Fibroblast of lung (primary cell): Measurements from ENCODE around the gene ASZ1. TPM values are rescaled to one million over a fixed set of nuclear protein-coding genes. Genes with fewer than 3 reads are reported as not detected.

Experiments
- DNase-seq, 2 donors: peaks; one replicate each; pipeline versions ENCODE4 v3.0.0 to v3.0.0-alpha.2; 2010; ENCODE audit warnings: low read depth in 2 of 2
- H2AFZ ChIP-seq: 2 replicates; pipeline ENCODE4 v1.5.1; 2012; ENCODE audit warnings: low read length, control low read depth, inconsistent platforms
- H3K27ac ChIP-seq: 2 replicates; pipeline ENCODE4 v1.5.1; 2011; ENCODE audit warnings: low read length, control low read depth; ENCODE audit not compliant: insufficient read depth
- H3K27me3 ChIP-seq: 2 replicates; pipeline ENCODE4 v1.5.1; 2011; ENCODE audit warnings: mild to moderate bottlenecking, low read length; ENCODE audit not compliant: control insufficient read depth, insufficient read depth
- H3K36me3 ChIP-seq: 2 replicates; pipeline ENCODE4 v1.5.1; 2011; ENCODE audit warnings: low read length; ENCODE audit not compliant: control insufficient read depth, insufficient read depth
- H3K4me1 ChIP-seq: 2 replicates; pipeline ENCODE4 v1.5.1; 2011; ENCODE audit warnings: low read length; ENCODE audit not compliant: control insufficient read depth, insufficient read depth; ENCODE audit errors: extremely low read depth
- H3K4me2 ChIP-seq: 2 replicates; pipeline ENCODE4 v1.5.1; 2011; ENCODE audit warnings: low read length, control low read depth; ENCODE audit not compliant: insufficient read depth; ENCODE audit errors: extremely low read depth
- H3K4me3 ChIP-seq, 4 experiments: fragments of 200-600 bp in 1 of 4; sonication (generic) in 1 of 4; replicated peaks in 1 of 4; 2 replicates each; pipeline ENCODE4 v1.5.1; 2011 to 2016; ENCODE audit warnings: low read length in 4 of 4, low read depth in 3 of 4, mild to moderate bottlenecking in 3 of 4, control low read depth in 2 of 4, inconsistent platforms in 1 of 4, mixed read lengths in 1 of 4; ENCODE audit not compliant: insufficient read depth in 1 of 4; ENCODE audit errors: control extremely low read depth in 1 of 4
- H3K79me2 ChIP-seq: 2 replicates; pipeline ENCODE4 v1.5.1; 2012; ENCODE audit warnings: mild to moderate bottlenecking, low read length, inconsistent platforms; ENCODE audit not compliant: control insufficient read depth, insufficient read depth
- H3K9ac ChIP-seq: 2 replicates; pipeline ENCODE4 v1.5.1; 2011; ENCODE audit warnings: mild to moderate bottlenecking, low read length, control low read depth; ENCODE audit not compliant: insufficient read depth
- H3K9me3 ChIP-seq: 2 replicates; pipeline ENCODE4 v1.5.1; 2012; ENCODE audit warnings: low read depth, low read length; ENCODE audit not compliant: control insufficient read depth, insufficient read depth
- H4K20me1 ChIP-seq: 2 replicates; pipeline ENCODE4 v1.5.1; 2011; ENCODE audit warnings: low read length; ENCODE audit not compliant: control insufficient read depth, insufficient read depth; ENCODE audit errors: extremely low read depth
- EZH2 ChIP-seq: IDR thresholded peaks from 2 replicates; pipeline ENCODE4 v1.5.1; 2012; ENCODE audit warnings: low read length, control low read depth, mild to moderate bottlenecking; ENCODE audit errors: missing control alignments
- polyA plus RNA-seq, 2 donors: library from polyadenylated mRNA; depleted of rRNA in 1 of 2; stranded (reverse) in 1 of 2; unstranded in 1 of 2; fragments of >200 nt; gene quantifications; 2 replicates each; pipeline ENCODE4 v1.2.1, GENCODE V29; 2011 to 2012; ENCODE audit warnings: missing spikeins in 1 of 2
- total RNA-seq: library from RNA; depleted of rRNA; stranded (reverse); fragments of >200 nt; gene quantifications from 2 replicates; pipeline ENCODE4 v1.2.1, GENCODE V29; 2014
- TF ChIP-seq, protein P1 (sequence below), 2 donors: IDR thresholded peaks in 1 of 2; conservative IDR thresholded peaks in 1 of 2; 1 replicate in 1 of 2; 2 replicates in 1 of 2; pipeline ENCODE4 v1.5.1; 2011 to 2012; ENCODE audit warnings: low read length in 2 of 2, control low read depth in 1 of 2, inconsistent platforms in 1 of 2, low read depth in 1 of 2, mild to moderate bottlenecking in 1 of 2

The ASZ1 gene
- total and polyA plus RNA-seq, 2 donors (not counting 1 experiment from before 2014, with no cell fraction given) = 0.03 TPM; not detected in 1

- H3K9ac ChIP-seq = no peak overlapping the region
- H3K9me3 ChIP-seq = no peaks in the 10 kb centered on the region
- H3K4me1 ChIP-seq = no peaks in the 10 kb centered on the region
- TF ChIP-seq, protein P1, sequence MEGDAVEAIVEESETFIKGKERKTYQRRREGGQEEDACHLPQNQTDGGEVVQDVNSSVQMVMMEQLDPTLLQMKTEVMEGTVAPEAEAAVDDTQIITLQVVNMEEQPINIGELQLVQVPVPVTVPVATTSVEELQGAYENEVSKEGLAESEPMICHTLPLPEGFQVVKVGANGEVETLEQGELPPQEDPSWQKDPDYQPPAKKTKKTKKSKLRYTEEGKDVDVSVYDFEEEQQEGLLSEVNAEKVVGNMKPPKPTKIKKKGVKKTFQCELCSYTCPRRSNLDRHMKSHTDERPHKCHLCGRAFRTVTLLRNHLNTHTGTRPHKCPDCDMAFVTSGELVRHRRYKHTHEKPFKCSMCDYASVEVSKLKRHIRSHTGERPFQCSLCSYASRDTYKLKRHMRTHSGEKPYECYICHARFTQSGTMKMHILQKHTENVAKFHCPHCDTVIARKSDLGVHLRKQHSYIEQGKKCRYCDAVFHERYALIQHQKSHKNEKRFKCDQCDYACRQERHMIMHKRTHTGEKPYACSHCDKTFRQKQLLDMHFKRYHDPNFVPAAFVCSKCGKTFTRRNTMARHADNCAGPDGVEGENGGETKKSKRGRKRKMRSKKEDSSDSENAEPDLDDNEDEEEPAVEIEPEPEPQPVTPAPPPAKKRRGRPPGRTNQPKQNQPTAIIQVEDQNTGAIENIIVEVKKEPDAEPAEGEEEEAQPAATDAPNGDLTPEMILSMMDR (conservative IDR thresholded peaks at IDR 0.05 in 1 of 2, IDR thresholded peaks at IDR 0.05 in 1 of 2; ENCODE audit: low read depth in 1 of 2, low read length in 2 of 2) = no peak
- no peak overlapping the region for H2AFZ ChIP-seq
- H3K79me2 ChIP-seq = no peaks in the 10 kb centered on the region
- H3K36me3 ChIP-seq = no peaks in the 10 kb centered on the region
- no peak for DNase-seq
- no peaks in the 10 kb centered on the region for H3K27me3 ChIP-seq
- no peaks in the 10 kb centered on the region for H4K20me1 ChIP-seq
- H3K4me3 ChIP-seq = no peak overlapping the region
- H3K27ac ChIP-seq = no peak overlapping the region
- H3K4me2 ChIP-seq = no peak overlapping the region
Observed at GRCh38 chr7:117393781-117394180, 33.5 kb downstream of the ASZ1 start.

GRCh38 chr7:117389871-117390270 is 37.4 kb downstream of the ASZ1 start:
- Histone ChIP-seq H3K9me3 (no peaks in the 10 kb centered on the region), H3K27me3 (no peaks in the 10 kb centered on the region), H2AFZ (no peak overlapping the region), H3K79me2 (no peaks in the 10 kb centered on the region), H3K9ac (no peak overlapping the region), H4K20me1 (no peaks in the 10 kb centered on the region), H3K36me3 (no peaks in the 10 kb centered on the region), H3K4me1 (no peaks in the 10 kb centered on the region), H3K4me2 (no peak overlapping the region), H3K4me3 (no peak overlapping the region), H3K27ac (no peak overlapping the region)
- no peak for DNase-seq
- TF ChIP-seq, protein P1 (conservative IDR thresholded peaks at IDR 0.05 in 1 of 2, IDR thresholded peaks at IDR 0.05 in 1 of 2; ENCODE audit: low read depth in 1 of 2, low read length in 2 of 2) = no peak
- no peak for TF ChIP-seq EZH2

DNA sequence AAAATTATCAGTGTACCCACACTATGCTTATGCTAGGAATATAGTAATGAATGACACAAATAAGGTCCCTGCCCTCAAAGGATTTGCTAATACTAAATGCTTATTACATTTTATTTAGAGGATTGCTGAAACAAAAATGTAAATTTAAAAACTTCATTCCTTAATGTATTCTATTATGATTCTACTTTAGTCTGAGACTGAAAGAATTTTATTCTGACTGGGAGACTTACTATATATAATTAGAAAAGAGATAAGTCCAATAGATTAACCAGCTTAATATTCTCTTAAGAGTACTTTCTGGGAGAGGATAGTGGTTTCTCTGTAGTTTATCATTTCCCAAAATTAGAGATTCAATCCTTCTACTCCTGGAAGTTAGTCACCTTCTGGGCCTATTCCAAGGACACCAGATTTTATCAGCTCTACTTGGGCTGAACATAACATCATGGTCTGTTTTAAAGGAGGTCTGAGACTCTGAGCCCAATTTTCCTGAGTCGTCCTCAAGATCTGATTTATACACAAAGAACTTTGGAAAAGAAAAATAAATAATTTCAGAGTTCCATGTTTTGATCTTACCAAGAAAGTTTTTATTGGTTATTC is 41.1 kb downstream of the ASZ1 start:
- peak; percentile 19 to 75 for DNase-seq
- Histone ChIP-seq H2AFZ (no peak overlapping the region), H3K27me3 (no peaks in the 10 kb centered on the region), H3K9me3 (no peaks in the 10 kb centered on the region), H3K4me2 (no peak overlapping the region), H3K4me1 (no peaks in the 10 kb centered on the region), H3K27ac (no peak overlapping the region), H4K20me1 (no peaks in the 10 kb centered on the region), H3K79me2 (no peaks in the 10 kb centered on the region), H3K36me3 (no peaks in the 10 kb centered on the region), H3K4me3 (no peak overlapping the region), H3K9ac (no peak overlapping the region)
- TF ChIP-seq, protein P1 (conservative IDR thresholded peaks at IDR 0.05 in 1 of 2, IDR thresholded peaks at IDR 0.05 in 1 of 2; ENCODE audit: low read depth in 1 of 2, low read length in 2 of 2) = no peak
- TF ChIP-seq EZH2 = no peak
